Hepatocyte (in vitro differentiated cells): ENCODE data around the gene TMEM196. TPM values are rescaled to one million over a fixed set of nuclear protein-coding genes. Genes with fewer than 3 reads are reported as not detected.

Experiments
- DNase-seq: peaks from one replicate; pipeline ENCODE4 v3.0.0-alpha.2; 2016; ENCODE audit warnings: low spot score
- H2AFZ ChIP-seq: fragments of 200-600 bp; sonication (generic); 2 replicates; pipeline ENCODE4 v1.6.0; 2016; ENCODE audit warnings: antibody characterized with exemption, mild to moderate bottlenecking
- H3K27ac ChIP-seq: fragments of 200-600 bp; sonication (generic); 2 replicates; pipeline ENCODE4 v1.5.1; 2016; ENCODE audit warnings: mild to moderate bottlenecking
- H3K27me3 ChIP-seq: fragments of 200-600 bp; sonication (generic); 2 replicates; pipeline ENCODE4 v1.6.1; 2016
- H3K36me3 ChIP-seq: fragments of 200-600 bp; sonication (generic); replicated peaks from 2 replicates; pipeline ENCODE4 v1.5.1; 2016; ENCODE audit warnings: low read depth; ENCODE audit not compliant: insufficient read depth
- H3K4me1 ChIP-seq: fragments of 200-600 bp; sonication (generic); 2 replicates; pipeline ENCODE4 v1.5.1; 2016; ENCODE audit warnings: mild to moderate bottlenecking, moderate library complexity; ENCODE audit not compliant: insufficient read depth
- H3K4me2 ChIP-seq: fragments of 200-600 bp; sonication (generic); 2 replicates; pipeline ENCODE4 v1.6.0; 2016
- H3K4me3 ChIP-seq: fragments of 200-600 bp; sonication (generic); 2 replicates; pipeline ENCODE4 v1.5.1; 2016; ENCODE audit warnings: mild to moderate bottlenecking
- H3K79me2 ChIP-seq: fragments of 200-600 bp; sonication (generic); 2 replicates; pipeline ENCODE4 v1.6.0; 2017; ENCODE audit warnings: mild to moderate bottlenecking
- H3K9me2 ChIP-seq: fragments of 200-600 bp; sonication (generic); replicated peaks from 2 replicates; pipeline ENCODE4 v1.6.0; 2017; ENCODE audit warnings: mild to moderate bottlenecking; ENCODE audit not compliant: insufficient read depth
- H3K9me3 ChIP-seq: fragments of 200-600 bp; sonication (generic); 2 replicates; pipeline ENCODE4 v1.5.1; 2016; ENCODE audit warnings: low read depth, mild to moderate bottlenecking
- H4K20me1 ChIP-seq: fragments of 200-600 bp; sonication (generic); 2 replicates; pipeline ENCODE4 v1.6.0; 2016; ENCODE audit warnings: mild to moderate bottlenecking; ENCODE audit not compliant: insufficient read depth, poor library complexity, severe bottlenecking
- CTCF ChIP-seq: fragments of 200-600 bp; sonication (generic); IDR thresholded peaks from 2 replicates; pipeline ENCODE4 v1.5.1; 2016; ENCODE audit warnings: antibody characterized with exemption, mild to moderate bottlenecking; ENCODE audit not compliant: poor library complexity
- EZH2 ChIP-seq: fragments of 200-600 bp; sonication (generic); IDR thresholded peaks from 2 replicates; pipeline ENCODE4 v1.6.1; 2016; ENCODE audit warnings: antibody characterized with exemption, mild to moderate bottlenecking, borderline replicate concordance
- EZH2phosphoT487 ChIP-seq: fragments of 200-600 bp; sonication (generic); IDR thresholded peaks from one replicate; pipeline ENCODE4 v1.6.1; 2018; ENCODE audit warnings: antibody characterized with exemption, mild to moderate bottlenecking, low read depth, moderate library complexity; ENCODE audit not compliant: unreplicated experiment, severe bottlenecking
- WGBS: methylation state at CpG from one replicate; pipeline ENCODE4 v1.1.6; 2016; ENCODE audit warnings: low lambda C conversion rate; ENCODE audit errors: missing lambda C conversion rate; 5-methylcytosine and 5-hydroxymethylcytosine counted together
- polyA plus RNA-seq: library from polyadenylated mRNA; unstranded; fragments of >200 nt; fragmentation: Nextera tagmentation; extraction: Ambion mirVana; gene quantifications from 2 replicates; pipeline ENCODE4 v1.2.1, GENCODE V29; 2016
- total RNA-seq: library from RNA; depleted of rRNA; stranded (reverse); fragments of >200 nt; gene quantifications from 2 replicates; pipeline ENCODE4 v1.2.3, GENCODE V29; 2014

Gene TMEM196
- total and polyA plus RNA-seq, 2 experiments from 2014 or later: 0.17 TPM; not detected in 1

DNA sequence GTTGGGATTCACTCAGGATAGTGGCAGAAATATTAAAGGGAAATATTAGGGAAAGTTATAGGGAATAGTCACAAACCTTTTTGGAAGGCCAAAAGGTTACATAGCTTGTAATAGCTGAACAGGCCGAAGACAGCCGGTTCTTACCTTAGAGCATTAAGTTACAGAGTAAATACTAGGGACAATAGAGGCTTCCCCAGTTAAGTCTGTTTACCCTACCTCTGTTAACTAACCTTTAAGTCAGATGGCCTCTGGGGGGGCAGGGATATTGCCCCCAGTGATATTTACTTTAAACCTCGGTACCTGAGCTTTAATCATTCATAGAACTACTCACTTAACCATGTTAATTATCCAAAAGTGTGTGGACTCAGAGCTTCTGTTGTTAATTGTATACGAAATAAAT, 71.9 kb downstream of the TMEM196 start:
- TF ChIP-seq EZH2phosphoT487: no peak
- no peak for TF ChIP-seq CTCF
- Histone ChIP-seq H3K36me3 (no peaks in the 10 kb centered on the region), H3K27ac (peak overlapping the region; percentile 4)

DNA sequence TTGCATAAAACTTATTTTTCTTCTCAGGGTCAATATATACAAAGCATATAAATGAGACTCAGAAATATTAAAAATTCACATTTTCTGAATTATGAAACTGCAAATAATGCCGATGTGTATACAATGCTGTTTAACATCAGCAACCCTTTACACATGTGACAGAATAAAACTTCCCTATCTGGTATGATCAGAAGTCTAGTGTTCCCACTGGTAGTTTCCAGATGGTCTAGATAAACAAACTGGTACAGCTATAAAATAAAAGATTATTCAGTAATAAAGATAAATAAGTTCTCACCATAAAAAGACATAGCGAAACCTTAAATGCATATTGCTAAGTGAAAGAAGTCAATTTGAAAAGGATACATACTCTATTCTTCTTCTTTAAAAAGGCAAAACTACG, 72.5 kb downstream of the TMEM196 start:
- Histone ChIP-seq H3K27me3 (no peaks in the 10 kb centered on the region), H2AFZ (no peak overlapping the region), H3K27ac (peak overlapping the region; percentile 4), H3K4me3 (no peak overlapping the region), H3K79me2 (peaks cover 34% of the 10 kb centered on the region), H3K4me1 (peaks cover 11% of the 10 kb centered on the region), H3K36me3 (no peaks in the 10 kb centered on the region), H3K9me3 (no peaks in the 10 kb centered on the region), H3K4me2 (peak overlapping the region; percentile 26), H4K20me1 (no peaks in the 10 kb centered on the region), H3K9me2 (no peaks in the 10 kb centered on the region)
- DNase-seq: no peak
- WGBS: 54% methylated on average over 3 of the region's 3 CpGs
- TF ChIP-seq CTCF (no peak), EZH2 (no peak), EZH2phosphoT487 (no peak)

More for the DNA sequence above, 71.9 kb downstream of the TMEM196 start:
- Histone ChIP-seq H3K27me3 (no peaks in the 10 kb centered on the region), H3K9me2 (no peaks in the 10 kb centered on the region), H3K4me3 (no peak overlapping the region), H3K4me1 (peaks cover 16% of the 10 kb centered on the region), H3K79me2 (peaks cover 39% of the 10 kb centered on the region), H2AFZ (no peak overlapping the region), H3K9me3 (no peaks in the 10 kb centered on the region), H3K4me2 (peak overlapping the region; percentile 26), H4K20me1 (no peaks in the 10 kb centered on the region)
- WGBS: 35% methylated on average over 4 of the region's 4 CpGs
- no peak for DNase-seq

GRCh38 chr7:19698331-19698730, 75.1 kb downstream of the TMEM196 start:
- no peak overlapping the region for H3K4me2 ChIP-seq
- no peaks in the 10 kb centered on the region for H4K20me1 ChIP-seq
- no peaks in the 10 kb centered on the region for H3K36me3 ChIP-seq
- no peak overlapping the region for H3K27ac ChIP-seq
- 96% methylated on average over 3 of the region's 3 CpGs for WGBS
- H3K4me1 ChIP-seq: peaks cover 10% of the 10 kb centered on the region
- H2AFZ ChIP-seq: no peak overlapping the region
- H3K4me3 ChIP-seq: no peak overlapping the region
- TF ChIP-seq CTCF (no peak), EZH2 (no peak)
- no peaks in the 10 kb centered on the region for H3K9me2 ChIP-seq
- H3K9me3 ChIP-seq: no peaks in the 10 kb centered on the region
- H3K79me2 ChIP-seq: peaks cover 13% of the 10 kb centered on the region
- H3K27me3 ChIP-seq: no peaks in the 10 kb centered on the region
- DNase-seq: no peak

GRCh38 chr7:19696926-19697325, 76.5 kb downstream of the TMEM196 start:
- DNase-seq: no peak
- H3K9me3 ChIP-seq: no peaks in the 10 kb centered on the region
- H3K36me3 ChIP-seq: no peaks in the 10 kb centered on the region
- H3K27ac ChIP-seq: no peak overlapping the region
- H3K27me3 ChIP-seq: no peaks in the 10 kb centered on the region
- peaks cover 8% of the 10 kb centered on the region for H3K4me1 ChIP-seq
- H3K4me3 ChIP-seq: no peak overlapping the region
- no peak overlapping the region for H3K4me2 ChIP-seq
- H2AFZ ChIP-seq: no peak overlapping the region
- no peaks in the 10 kb centered on the region for H3K79me2 ChIP-seq
- TF ChIP-seq EZH2 (no peak), CTCF (no peak), EZH2phosphoT487 (no peak)
- H4K20me1 ChIP-seq: no peaks in the 10 kb centered on the region
- no peaks in the 10 kb centered on the region for H3K9me2 ChIP-seq
